Endometrial microvascular endothelial cells (primary cell): Measurements from ENCODE around the gene ZFYVE21. TPM values are rescaled to one million over a fixed set of nuclear protein-coding genes. Genes with fewer than 3 reads are reported as not detected.
"Not testable (repeated sequence)": the region's sequence is repeated elsewhere in the genome, so short reads cannot be mapped to it uniquely, and the experiment has no call there.

Experiments used
- in situ Hi-C: cut with HindIII; loops from 2 replicates; pipeline ENCODE4 v1.10.0; 2017; ENCODE audit warnings: low sequenced_read_pairs, low pct_unique_long_range_greater_than_20kb; ENCODE audit errors: inconsistent ontology term
- total RNA-seq: library from RNA; depleted of rRNA; stranded (reverse); fragments of >200 nt; gene quantifications from one replicate; pipeline ENCODE4 v1.2.3, GENCODE V29; 2015; ENCODE audit errors: inconsistent ontology term

Gene ZFYVE21
- total RNA-seq, 1 donor from 2014 or later = 67.1 TPM

DNA sequence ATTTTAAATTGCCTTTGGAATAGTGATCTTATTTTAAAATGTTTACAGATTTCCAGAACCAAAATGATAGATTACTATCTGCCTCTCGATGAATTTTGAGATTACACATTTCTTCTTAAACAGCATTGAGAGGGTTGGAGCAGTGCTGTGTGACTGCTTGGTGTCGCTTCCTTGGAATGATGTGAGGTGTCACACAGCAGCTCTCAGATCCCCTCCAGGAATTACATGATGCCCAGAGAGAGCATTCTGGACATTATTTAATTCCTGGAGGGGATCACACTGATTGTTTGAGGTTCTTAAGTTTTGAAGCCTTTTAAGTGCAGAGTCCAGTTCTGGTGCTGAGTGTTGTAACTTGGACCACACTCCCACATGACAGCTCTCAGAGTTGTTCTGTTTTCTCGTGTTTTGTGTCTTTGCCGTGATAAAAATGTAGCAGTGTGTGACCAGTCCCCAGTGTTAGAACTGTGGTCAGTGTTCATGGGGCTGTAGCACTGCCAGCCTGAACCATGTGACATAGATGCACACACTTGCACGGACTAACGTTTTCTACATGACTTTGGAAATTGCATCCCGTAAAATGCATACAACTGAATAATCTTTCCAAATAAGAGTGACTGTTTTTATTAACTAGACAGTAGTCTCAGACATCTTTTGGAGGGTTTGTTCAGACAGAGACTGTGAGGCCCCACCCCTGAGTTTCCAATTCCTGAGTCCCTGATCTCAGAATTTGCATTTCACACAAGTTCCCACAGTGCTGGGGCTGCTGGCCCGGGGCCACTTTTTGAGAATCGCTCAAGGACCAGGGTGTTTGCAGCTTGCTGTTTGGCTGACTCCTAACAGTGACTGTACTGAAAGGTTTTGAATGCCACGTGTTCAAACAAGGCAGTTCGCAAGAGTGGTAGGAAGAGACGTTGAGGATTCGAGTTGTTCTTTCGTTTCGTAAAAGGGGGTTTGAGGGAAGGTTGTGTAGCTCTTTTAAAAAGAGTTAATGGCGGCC lies 26.4 kb upstream of the ZFYVE21 start:
- in situ Hi-C loops = no loop called here

DNA sequence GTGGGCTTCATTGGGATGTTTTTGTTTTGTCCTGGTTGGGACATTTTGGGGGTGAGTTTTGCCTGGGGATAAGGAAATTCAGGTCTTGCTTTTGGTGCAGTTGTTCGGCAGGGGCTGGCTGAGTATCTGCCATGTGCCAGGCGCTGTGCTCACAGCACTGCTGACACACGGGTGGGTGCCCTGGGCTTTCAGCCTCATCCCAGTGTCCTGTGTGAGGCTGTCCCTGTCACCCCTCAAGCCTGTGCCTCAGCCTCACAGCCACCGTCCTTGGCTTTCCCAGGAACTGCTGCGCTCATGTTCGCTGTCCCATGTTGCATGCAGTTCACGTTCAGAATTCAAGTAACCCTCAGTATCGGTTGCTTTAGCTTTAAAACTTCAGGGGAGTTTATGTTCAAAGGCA lies 25.3 kb upstream of the ZFYVE21 start:
- in situ Hi-C loops = no loop called here

DNA sequence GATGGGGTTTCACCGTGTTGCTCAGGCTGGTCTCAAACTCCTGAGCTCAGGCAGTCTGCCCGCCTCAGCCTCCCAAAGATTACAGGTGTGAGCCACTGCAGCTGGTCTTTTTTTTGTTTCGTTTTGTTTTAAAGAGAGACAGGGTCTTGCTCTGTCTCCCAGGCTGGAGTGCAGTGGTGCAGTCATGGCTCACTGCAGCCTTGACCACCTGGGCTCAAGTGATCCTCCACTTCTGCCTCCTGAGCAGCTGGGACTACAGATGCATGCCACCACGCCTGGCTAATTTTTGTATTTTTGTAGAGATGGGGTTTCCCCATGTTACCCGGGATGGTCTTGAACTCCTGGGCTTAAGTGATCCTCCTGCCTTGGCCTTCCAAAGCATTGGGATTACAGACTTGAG lies 24.0 kb upstream of the ZFYVE21 start:
- in situ Hi-C loops = not testable (repeated sequence)

DNA sequence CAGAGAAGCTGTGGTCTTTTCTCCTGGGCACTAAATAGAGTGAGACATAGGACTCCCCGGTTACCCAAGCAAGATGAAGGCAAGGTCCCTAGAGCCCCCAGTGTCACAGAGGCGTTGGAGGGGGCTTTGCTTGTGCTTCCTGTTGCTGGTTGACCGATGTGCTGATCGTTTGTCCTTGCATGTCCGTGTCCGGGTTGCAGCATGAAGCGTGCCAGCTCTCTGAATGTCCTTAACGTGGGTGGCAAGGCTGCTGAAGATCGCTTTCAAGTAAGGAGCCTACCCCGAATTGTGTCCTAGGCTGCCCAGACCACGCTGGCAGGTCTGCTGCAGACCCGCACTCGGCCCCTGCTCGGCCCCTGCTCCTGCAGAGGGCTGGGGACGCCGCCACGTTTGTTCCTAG lies 23.5 kb upstream of the ZFYVE21 start:
- in situ Hi-C loops = no loop called here

DNA sequence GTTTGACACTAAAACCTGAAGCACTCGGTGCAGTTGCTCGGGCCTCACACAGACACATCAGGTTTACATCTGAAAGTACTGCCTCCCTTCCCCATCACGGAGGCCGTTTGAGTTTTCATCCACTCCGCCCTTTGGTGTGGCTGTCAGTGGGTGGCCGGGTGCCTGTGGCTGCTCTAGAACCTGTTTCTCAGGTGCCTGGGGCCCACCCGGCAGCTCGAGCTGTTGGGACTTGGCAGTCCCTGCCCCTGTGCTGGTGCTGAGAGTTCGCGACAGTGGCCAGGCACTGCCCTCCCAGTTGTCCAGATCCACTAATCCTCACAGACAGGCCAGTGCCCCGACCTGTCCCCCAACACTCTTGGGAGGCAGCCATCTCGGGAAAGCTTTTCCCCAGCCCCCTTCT lies 22.7 kb upstream of the ZFYVE21 start:
- in situ Hi-C loops = no loop called here

DNA sequence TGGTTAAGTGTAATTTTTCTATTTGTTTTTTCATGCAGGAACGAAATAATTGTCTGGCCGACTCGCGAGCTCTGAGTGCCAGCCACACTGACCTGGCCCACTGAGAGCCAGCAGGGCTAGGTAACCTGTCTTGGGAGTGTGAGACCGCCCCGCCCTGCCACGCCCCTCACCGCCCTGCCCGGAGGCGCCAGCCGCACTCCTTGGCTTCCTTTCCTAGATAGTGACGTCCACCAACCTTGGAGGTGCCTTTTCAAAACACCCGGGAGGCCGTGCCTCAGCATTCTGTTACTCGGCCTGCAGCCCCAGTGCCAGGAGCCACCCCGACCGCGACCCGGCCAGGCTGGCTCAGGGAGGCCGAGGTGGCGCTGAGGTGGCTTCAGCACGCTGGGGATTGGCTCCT lies 22.1 kb upstream of the ZFYVE21 start:
- in situ Hi-C loops = no loop called here

DNA sequence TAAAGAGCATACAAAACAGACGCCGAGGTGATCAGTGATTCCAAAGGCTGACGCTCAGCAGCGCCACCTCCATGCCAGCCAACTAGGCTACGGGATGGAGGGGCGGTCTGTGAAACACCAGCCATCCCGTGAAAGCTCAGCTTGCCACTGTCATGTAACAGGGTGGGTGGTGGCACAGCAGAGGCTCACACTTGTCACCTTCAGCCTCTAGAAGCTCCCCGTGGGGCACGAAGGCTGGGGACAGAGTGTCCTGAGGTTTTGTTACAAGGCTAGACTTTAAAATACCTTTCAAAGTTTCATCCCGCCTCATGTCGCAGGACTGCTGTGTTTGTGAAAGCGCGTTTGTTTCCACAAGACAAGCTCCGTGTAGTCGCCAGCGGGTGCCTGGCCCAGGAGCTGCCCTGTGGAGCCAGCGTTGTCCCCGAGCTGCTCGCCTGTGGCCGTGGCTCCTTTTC lies 21.0 kb upstream of the ZFYVE21 start:
- in situ Hi-C loops = no loop called here

DNA sequence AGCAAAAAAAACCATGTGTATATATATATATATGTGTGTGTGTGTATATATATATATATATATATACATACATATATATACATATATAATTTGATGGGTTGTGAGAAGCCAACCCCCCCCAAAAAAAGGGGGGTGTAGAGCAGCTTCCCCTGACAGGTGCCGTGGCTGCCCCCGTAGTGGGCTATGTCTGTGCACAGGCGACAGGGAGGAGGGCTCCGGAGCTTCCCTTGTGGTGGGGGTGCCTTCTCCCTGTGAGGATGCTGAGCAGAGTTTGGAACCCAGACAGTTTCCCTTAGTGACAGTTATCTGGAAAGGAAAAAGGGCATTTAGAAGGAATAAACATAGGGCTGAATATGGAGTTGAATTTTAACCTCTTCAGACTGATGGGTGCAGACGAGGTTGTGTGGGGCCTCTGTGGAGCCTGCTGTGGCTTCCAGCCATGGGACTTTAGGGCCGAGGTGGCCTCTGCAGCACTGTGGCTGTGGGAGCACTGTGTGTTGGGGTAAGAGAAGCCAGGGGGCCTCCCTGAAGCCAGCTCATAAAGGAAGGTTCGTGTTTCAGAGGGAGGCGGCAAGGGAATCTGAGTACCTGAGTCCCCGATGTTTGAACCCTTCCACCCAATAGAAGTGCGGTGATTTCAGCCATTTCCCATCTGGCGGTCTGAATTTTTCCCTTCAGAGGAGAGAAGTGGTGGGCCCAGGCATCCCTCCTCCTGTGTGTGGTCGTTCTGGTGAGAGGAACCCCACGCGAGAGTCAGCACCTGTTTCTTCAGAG lies 20.1 kb upstream of the ZFYVE21 start:
- in situ Hi-C loops = no loop called here

DNA sequence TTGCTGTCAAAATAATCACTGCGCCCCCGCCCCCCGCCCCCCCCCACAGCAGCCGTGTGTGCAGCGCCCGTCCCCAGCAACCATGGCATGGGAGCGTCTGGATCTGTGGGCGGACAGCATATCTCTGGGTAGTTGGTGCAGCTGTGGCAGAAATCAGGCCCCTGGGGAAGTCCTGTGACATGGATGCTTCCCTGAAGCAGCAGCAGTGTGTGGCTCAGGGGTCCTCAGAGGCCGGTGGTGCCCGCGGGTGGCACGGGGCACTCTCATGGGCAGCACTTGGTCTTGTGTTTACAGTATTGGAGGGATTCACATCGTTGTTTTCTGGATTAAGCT lies 19.6 kb upstream of the ZFYVE21 start:
- in situ Hi-C loops = no loop called here

DNA sequence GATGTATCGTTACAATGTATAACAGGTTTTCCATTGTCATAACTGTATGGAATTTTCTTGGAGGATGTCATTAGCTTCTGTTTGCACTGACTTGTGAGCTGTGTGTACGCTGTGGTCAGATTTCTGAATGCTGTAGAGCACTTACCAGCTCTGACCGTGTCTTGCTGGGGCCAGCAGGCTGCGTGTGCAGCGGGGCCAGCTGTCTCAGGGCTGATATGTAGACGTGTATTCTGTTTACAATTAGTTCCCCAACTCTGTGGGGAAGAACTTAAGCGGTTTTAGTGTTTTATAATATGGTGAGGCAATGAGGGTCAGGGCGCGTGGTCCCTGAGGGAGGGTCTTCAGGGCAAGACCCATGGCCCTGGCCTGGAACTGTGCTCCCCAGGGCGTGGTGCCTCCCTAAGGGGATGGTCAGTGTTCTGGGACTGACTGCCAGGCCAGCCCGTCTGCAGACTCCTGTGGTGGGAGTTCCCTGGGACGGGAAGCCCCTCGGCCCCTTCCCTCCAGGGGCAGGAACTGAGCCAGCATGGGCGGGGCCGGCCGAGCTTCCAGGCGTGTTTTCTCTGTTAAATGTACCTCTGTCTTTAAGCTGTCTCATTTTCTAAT lies 19.0 kb upstream of the ZFYVE21 start:
- in situ Hi-C loops = no loop called here

DNA sequence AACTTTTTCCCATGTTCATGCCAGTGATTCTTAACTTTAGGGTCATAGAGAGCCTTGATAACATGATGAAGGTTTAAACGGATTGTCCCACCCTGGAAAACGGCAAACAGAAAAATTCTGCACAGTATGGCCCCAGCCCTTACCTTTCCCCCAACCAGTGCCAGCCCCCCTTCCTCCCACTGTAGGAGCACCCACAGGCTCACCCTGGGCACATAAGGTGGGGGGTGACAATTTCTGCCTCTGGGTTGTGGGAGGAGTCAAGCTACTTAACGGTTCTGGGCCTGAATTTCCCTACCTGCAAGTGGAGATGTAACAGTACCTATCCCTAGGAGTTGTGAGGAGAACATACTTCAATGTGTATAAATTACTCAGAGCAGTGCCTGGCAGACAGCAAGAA lies 18.4 kb upstream of the ZFYVE21 start:
- in situ Hi-C loops = no loop called here

DNA sequence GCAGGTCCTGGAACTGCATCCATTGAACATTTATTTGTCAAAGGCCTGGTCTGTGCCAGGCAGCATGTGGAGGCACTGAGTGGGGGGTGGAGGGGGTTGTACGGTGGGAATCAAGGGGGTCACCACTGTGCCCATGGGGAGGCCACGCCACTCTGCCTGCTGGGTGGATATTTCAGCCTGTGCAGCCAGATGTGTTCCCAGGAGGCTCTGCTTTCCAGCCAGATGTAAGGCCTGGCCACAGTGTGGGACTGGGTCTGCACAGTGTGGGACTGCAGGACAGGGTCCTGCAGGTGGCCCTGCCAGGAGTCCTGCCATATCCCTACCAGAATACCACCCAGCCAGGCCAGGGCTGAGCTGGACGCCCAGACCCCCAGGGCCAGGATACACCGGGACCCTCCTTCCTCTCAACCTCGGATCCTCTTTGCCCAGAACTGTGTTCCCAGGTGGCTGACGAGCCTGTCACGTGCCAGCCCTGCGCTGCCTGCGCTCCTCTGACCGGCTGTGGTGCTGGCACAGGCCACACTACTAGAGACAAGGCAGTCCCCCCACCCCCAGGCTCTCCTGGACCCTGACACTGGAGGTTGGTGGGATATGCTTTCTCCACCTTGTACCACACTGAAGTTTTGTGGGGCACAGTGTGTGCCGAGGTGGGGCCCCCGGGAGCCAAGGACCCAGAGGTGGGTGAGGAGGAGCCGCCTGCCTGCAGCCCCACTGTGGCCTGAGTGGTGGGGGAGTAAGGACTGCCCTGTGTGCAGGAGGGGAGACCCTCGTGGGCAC lies 17.8 kb upstream of the ZFYVE21 start:
- in situ Hi-C loops = no loop called here

DNA sequence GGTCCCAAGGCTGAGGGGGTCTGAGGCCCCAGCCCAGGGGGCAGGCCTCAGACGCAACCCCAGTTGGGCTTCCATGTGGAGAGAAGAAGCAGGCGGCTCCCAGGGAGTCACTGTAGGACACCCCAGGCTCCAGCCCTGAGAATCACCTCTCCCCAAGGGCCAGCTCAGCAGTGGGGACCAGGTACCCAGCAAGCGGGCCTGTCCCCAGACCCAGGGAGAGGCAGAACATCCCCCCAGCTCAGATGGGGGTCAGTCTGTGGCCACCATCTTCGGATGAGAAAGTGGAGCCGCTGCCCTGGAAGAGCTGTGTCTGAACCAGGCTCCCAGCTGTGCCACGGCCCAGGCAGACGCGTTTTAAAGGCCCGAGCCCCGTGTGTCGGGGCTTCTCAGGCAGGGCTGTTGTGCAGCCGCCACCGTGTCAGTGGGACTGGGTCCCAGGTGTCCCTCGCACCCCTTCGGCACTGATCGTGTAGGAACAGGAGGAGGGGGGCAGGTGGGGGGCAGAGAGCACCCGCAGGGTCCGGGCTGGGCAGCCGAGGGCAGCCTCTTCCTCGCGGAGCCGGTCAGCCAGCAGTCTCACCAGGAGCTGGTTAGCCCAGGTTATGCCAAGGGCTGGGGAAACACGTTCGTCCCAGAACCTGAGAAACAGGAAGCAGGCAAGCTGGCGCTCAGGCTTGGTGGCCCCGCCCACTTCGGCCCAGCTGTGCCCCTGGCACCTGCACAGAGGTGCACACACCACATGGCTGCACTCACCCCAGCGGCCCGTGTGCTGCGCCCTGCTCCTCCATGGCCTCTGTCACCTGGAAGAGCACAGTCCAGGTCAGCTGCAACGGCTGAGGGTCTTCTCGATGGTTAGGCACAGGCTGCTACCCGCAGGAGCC lies 17.0 kb upstream of the ZFYVE21 start:
- in situ Hi-C loops = no loop called here

DNA sequence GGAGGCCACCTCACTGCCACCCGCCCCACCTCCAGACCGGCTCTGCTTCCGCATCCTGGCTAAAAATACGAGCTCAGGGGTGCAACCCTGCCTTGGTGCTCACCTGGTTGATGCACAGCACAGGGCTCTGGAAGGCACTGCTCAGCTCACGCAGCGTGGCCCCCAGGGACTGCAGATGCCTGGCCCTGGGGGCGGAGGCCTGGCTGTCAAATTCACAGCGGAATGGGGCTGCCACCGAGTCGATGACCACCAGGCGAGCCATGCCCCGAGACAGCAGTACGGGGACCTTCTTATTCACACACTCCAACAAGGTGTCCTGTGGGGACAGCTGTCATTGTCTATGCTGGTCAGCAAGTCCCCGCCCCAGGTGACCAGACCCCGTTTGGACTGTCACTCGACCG lies 16.3 kb upstream of the ZFYVE21 start:
- in situ Hi-C loops = no loop called here

DNA sequence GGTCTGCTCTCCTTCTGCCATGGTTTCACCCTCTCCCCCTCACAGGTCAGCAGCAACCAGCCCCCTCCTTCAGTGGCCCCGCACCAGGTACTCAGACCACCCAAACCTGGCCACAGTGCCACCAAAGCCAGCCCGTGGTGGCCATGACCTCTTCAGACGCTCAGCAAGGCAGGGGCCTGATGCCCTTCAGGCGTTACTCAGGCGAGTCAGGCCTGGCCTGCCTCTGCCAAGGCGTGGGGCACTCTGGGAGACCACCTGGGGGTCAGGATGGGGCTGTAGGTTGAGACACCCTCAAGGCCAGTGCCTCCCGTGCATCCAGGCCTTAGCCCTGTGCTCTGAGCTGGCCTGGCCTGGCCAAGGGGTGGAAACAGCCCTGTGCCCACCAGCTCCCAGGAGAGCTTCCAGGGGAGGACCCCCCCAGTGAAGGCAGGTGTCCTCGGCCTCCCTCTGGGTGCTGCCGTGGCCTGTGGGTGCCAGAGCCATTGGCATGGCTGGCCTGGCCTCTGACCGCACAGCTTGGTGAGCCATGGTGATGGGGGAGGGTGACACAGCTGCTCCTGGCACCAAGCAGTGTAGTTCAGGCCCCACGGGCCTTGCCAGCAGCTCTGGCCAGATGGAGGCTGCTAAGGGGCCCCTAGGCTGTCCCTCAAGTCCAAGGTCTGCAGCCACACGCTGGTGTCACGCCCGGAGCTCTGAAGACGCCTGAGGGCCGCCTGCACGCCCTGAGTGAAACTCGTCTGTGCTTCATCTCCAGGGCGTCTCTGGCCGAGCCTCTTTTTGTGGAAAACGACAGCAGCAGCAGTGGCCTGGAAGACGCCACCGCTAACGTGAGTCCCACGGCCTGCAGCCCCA lies 15.5 kb upstream of the ZFYVE21 start:
- in situ Hi-C loops = no loop called here

DNA sequence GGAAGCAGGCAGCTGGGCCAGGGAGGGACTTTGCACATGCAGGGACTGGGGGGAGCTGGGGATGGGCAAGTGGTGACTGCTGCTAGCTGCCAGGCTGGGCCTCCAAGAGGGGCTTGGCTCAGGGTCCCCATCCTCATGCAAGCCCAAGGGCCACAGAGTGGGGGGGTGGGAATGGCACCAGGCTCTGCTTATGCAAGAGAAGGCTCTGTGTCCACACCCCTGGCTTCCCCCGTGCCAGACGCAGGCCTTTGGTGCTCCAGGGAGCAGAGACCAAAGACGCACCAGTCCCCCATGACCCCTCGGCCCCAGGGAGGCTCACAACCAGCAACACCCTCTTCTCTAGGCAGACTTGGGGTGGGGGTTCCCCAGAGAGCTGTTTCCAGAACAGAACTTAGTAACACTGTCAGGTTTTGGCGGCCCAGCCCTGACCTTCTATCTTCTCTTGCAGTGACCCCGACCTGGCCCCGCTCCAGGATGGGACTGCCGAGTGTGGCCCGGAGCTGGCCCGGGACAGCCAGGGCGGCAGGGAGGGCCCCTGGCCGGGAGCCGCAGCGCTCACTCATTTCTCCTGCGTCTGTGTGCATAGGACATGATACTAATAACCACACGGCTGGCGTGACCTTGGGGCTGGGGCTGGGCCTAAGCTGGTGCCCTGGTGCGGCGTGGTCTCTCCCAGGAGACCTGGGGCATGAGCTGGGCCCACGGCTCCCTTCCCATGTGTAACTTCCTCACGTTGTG lies 14.7 kb upstream of the ZFYVE21 start:
- in situ Hi-C loops = no loop called here

DNA sequence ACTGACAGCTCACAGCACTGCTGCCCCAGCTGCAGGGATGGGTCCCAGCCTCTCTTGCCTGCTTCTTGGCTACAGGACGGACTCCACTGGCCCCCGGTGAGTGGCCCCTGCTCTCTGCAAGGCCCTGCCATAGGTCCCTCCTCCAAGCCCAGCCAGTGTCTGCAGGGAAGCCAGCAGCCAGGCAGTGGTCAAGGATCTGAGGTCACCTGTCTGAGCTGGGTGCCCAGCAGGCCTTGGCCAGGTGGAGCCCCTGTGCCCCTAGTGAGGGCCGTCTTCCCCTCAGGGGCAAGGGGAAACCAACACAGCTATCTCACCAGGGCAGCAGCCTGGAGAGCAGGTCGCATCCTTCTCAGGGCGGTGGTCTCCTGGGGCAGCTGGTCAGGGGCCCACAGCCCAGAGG lies 13.5 kb upstream of the ZFYVE21 start:
- in situ Hi-C loops = no loop called here
